Endothelial cell (in vitro differentiated cells): Measurements from ENCODE around the gene ECEL1. TPM values are rescaled to one million over a fixed set of nuclear protein-coding genes. Genes with fewer than 3 reads are reported as not detected.

Experiments used
- DNase-seq: peaks from one replicate; pipeline ENCODE4 v3.0.0; 2021; ENCODE audit warnings: low spot score
- H3K27ac Mint-ChIP-seq: one replicate; pipeline ENCODE4 v1.8.0; 2021; ENCODE audit warnings: mixed read lengths, inconsistent platforms; ENCODE audit not compliant: unreplicated experiment
- H3K27me3 Mint-ChIP-seq: one replicate; pipeline ENCODE4 v1.8.0; 2021; ENCODE audit warnings: mild to moderate bottlenecking, moderate library complexity, mixed read lengths, inconsistent platforms; ENCODE audit not compliant: unreplicated experiment
- H3K36me3 Mint-ChIP-seq: one replicate; pipeline ENCODE4 v1.8.0; 2021; ENCODE audit warnings: mild to moderate bottlenecking, low read depth, mixed read lengths, inconsistent platforms; ENCODE audit not compliant: unreplicated experiment
- H3K4me1 Mint-ChIP-seq: one replicate; pipeline ENCODE4 v1.8.0; 2021; ENCODE audit warnings: mild to moderate bottlenecking, mixed read lengths, inconsistent platforms; ENCODE audit not compliant: unreplicated experiment
- H3K4me3 Mint-ChIP-seq: one replicate; pipeline ENCODE4 v1.8.0; 2021; ENCODE audit warnings: mild to moderate bottlenecking, mixed read lengths, inconsistent platforms; ENCODE audit not compliant: unreplicated experiment
- H3K9me3 Mint-ChIP-seq: one replicate; pipeline ENCODE4 v1.8.0; 2021; ENCODE audit warnings: mixed read lengths, inconsistent platforms; ENCODE audit not compliant: unreplicated experiment
- long read RNA-seq: library from polyadenylated mRNA; unstranded; transcript quantifications from one replicate; pipeline ENCODE4 v2.0.0, GENCODE V29; 2020; ENCODE audit not compliant: unreplicated experiment
- total RNA-seq: library from RNA; stranded (reverse); fragmentation: NEBNext Ultra II Directional; extraction: Animal tissue kit (Norgen Biotek cat#: 25700); gene quantifications from one replicate; pipeline ENCODE4 v1.2.1, GENCODE V29; 2021; ENCODE audit not compliant: unreplicated experiment
- TF ChIP-seq, protein P1 (sequence below): fragments of 200-600 bp; sonication (generic); IDR thresholded peaks from one replicate; pipeline ENCODE4 v1.5.0; 2021; ENCODE audit warnings: antibody characterized with exemption; ENCODE audit not compliant: unreplicated experiment

ECEL1 gene, protein sequence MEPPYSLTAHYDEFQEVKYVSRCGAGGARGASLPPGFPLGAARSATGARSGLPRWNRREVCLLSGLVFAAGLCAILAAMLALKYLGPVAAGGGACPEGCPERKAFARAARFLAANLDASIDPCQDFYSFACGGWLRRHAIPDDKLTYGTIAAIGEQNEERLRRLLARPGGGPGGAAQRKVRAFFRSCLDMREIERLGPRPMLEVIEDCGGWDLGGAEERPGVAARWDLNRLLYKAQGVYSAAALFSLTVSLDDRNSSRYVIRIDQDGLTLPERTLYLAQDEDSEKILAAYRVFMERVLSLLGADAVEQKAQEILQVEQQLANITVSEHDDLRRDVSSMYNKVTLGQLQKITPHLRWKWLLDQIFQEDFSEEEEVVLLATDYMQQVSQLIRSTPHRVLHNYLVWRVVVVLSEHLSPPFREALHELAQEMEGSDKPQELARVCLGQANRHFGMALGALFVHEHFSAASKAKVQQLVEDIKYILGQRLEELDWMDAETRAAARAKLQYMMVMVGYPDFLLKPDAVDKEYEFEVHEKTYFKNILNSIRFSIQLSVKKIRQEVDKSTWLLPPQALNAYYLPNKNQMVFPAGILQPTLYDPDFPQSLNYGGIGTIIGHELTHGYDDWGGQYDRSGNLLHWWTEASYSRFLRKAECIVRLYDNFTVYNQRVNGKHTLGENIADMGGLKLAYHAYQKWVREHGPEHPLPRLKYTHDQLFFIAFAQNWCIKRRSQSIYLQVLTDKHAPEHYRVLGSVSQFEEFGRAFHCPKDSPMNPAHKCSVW
- total RNA-seq, result not detected
- long read RNA-seq, result 0 reads

DNA sequence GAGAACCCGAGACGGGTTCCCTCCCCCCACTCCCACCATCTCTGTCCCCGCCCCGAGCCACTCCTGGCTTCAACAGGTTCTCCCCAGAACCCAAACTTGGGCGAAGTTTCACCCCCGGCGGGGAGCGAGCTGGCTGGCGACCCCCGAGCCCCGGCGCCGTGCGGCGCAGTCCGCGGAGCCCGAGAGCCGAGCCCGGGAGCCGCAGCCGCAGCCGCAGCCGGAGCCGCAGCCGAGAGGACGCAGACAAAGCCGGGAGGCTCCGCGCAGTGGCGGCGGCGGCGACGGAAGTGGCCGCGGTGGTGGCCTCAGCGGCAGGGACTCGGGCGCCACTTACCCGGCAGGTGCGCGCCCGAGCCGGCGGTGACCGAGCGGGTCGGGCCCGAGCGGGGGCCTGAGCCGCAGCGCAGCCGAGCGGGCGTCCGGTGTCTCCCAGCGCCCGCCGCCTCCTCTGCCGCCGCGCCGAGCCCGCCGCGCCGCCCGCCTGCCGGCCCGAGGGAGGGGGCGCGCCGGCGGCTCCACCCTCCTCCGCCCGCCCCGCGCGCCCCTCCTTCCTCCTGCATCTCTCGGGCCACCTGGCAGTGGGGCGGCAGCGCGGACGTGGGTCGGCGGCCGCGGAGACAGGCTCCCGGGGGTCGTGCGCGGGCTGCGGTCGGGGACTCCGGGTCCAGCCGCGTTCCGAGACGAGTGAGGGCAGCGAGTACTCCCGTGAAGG, at the start of gene ECEL1:
Gene ECEL1, minus strand, starts transcription at position 450 of the 712 bp plus-strand sequence. CDS start 1,181 bp downstream, outside the sequence.
- H3K36me3 Mint-ChIP-seq, result no peaks in the 10 kb centered on the region
- H3K9me3 Mint-ChIP-seq, result no peaks in the 10 kb centered on the region
- H3K27ac Mint-ChIP-seq, result no peak within 1 kb of the TSS
- peaks cover 24% of the 10 kb centered on the region for H3K27me3 Mint-ChIP-seq
- peaks cover 4% of the 10 kb centered on the region for H3K4me1 Mint-ChIP-seq
- TF ChIP-seq, protein P1, sequence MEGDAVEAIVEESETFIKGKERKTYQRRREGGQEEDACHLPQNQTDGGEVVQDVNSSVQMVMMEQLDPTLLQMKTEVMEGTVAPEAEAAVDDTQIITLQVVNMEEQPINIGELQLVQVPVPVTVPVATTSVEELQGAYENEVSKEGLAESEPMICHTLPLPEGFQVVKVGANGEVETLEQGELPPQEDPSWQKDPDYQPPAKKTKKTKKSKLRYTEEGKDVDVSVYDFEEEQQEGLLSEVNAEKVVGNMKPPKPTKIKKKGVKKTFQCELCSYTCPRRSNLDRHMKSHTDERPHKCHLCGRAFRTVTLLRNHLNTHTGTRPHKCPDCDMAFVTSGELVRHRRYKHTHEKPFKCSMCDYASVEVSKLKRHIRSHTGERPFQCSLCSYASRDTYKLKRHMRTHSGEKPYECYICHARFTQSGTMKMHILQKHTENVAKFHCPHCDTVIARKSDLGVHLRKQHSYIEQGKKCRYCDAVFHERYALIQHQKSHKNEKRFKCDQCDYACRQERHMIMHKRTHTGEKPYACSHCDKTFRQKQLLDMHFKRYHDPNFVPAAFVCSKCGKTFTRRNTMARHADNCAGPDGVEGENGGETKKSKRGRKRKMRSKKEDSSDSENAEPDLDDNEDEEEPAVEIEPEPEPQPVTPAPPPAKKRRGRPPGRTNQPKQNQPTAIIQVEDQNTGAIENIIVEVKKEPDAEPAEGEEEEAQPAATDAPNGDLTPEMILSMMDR, result no peak
- DNase-seq, result no peak
- H3K4me3 Mint-ChIP-seq, result no peak within 1 kb of the TSS

DNA sequence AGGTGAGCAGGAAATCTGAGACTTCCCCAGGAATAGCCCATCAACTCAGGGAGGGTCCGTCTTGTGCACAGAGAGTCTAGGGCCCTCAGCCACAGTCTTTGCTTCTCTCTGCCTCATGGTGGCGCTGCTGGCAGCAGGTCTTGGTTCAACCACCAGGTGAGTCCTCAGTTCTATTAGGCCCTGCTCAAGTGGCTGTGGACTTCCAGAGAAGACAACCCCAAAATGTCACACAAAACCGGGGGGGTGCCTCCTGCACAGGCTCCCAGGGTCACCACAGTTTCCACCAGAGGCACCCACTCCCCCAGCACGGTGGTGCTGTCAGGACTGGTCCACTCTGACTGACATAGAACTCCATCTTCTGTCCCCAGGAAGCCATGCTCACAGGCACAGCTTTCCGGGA, 49.4 kb upstream of the ECEL1 start:
- DNase-seq, result peak; percentile 40
- H3K4me1 Mint-ChIP-seq, result peaks cover 5% of the 10 kb centered on the region
- TF ChIP-seq, protein P1, result peak; percentile 53
- no peak overlapping the region for H3K4me3 Mint-ChIP-seq
- H3K36me3 Mint-ChIP-seq, result peaks cover 4% of the 10 kb centered on the region
- H3K27me3 Mint-ChIP-seq, result peaks cover 7% of the 10 kb centered on the region
- peaks cover 3% of the 10 kb centered on the region for H3K9me3 Mint-ChIP-seq
- H3K27ac Mint-ChIP-seq, result no peak overlapping the region

DNA sequence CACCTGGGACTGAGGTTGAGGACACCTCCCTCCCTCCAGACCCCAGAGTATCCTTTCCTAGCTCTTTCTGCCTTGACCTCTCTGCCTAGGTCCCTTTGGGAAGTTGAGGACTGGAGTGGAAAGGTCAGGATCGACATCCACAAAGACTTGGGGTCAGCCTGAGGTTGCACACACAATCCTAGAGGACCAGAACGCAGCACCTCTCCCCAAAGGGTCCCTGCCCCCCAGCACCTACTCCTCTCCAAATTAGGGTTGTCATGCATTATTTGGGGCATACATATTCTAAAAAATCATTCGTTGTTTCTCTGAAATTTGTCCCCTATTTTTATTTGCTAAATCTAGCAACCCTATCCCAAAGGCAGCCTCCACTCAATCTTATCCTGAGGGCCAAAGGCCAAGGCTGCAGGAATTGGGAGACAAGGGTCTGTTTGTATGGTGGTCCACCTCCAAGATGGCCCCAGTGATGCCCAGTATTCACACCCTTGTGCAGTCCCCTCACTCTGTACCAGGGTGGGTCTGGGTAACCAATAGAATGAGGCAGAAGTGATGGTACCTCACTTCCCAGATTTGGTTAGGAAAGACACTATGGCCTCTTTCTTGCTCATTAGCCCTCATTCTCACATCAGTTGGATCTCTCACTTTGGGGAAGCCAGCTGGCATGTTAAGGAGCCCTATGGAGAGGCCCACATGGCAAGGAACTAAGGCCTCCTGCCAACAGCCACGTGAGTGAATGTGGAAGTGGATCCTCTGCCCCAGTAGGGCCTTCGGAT, 48.3 kb upstream of the ECEL1 start:
- Mint-ChIP-seq H3K27me3 (peaks cover 7% of the 10 kb centered on the region), H3K27ac (no peak overlapping the region), H3K4me3 (no peak overlapping the region), H3K4me1 (peaks cover 5% of the 10 kb centered on the region), H3K9me3 (peaks cover 3% of the 10 kb centered on the region), H3K36me3 (peaks cover 4% of the 10 kb centered on the region)
- DNase-seq, result no peak
- TF ChIP-seq, protein P1, result no peak

DNA sequence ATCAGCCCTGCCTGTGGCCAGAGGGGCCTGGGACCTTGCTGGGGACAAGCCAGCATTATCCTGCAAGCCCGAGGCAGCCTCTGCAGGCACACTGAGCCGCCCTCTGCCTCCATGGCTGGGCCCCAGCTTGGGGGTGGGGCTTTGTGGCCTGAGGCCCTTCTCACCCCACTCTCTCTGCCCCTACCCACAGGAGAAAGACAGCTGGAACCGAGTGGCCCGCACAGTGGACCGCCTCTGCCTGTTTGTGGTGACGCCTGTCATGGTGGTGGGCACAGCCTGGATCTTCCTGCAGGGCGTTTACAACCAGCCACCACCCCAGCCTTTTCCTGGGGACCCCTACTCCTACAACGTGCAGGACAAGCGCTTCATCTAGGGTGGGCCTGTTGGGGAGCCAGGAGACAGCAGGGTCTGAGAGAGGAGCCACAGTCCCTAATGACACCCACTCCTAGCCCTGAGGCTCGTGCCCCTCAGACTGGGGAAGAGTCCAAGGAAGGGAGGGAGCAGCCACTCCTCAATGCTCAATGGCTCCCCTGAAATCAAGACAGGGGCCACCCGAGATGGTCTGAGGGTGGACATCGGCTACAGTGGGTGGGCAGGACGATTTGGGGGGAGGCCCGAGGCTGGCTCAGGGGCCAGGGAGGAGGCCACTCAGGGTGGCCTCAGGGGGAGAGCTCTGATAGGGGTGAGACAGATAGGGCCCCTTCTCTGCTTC, 47.5 kb upstream of the ECEL1 start:
- no peak for DNase-seq
- Mint-ChIP-seq H3K36me3 (peaks cover 4% of the 10 kb centered on the region), H3K9me3 (peaks cover 3% of the 10 kb centered on the region), H3K27me3 (peaks cover 7% of the 10 kb centered on the region), H3K4me1 (peaks cover 5% of the 10 kb centered on the region), H3K4me3 (no peak overlapping the region), H3K27ac (no peak overlapping the region)
- TF ChIP-seq, protein P1, result no peak
